Epithelial cell of umbilical artery (primary cell): ENCODE results near the gene SORCS3. TPM values are rescaled to one million over a fixed set of nuclear protein-coding genes. Genes with fewer than 3 reads are reported as not detected.

Experiments
- total RNA-seq: library from RNA; depleted of rRNA; stranded (reverse); fragments of >200 nt; gene quantifications from 2 replicates; pipeline ENCODE4 v1.2.3, GENCODE V29; 2014

SORCS3 gene
- not detected in 2 replicates for total RNA-seq

GRCh38 chr10:104641187-104641936 is at the start of gene SORCS3:
SORCS3 (plus strand) TSS chr10:104641290.

